Stomach smooth muscle (tissue), 2 donors: ENCODE results near the gene FARP2.
"Not testable (repeated sequence)": the region's sequence is repeated elsewhere in the genome, so short reads cannot be mapped to it uniquely, and the experiment has no call there.

Experiments
- H3K27ac ChIP-seq: one replicate; pipeline ENCODE4 v1.7.0; 2013; ENCODE audit warnings: mild to moderate bottlenecking, low read length, inconsistent platforms
- H3K27me3 ChIP-seq, 2 donors: one replicate each; pipeline ENCODE4 v1.7.0; 2013; ENCODE audit warnings: low read length in 2 of 2; ENCODE audit not compliant: insufficient read depth in 2 of 2, control insufficient read depth in 1 of 2
- H3K36me3 ChIP-seq, 2 donors: one replicate each; pipeline ENCODE4 v1.7.0; 2013; ENCODE audit warnings: low read length in 2 of 2; ENCODE audit not compliant: control insufficient read depth in 2 of 2, insufficient read depth in 2 of 2
- H3K4me1 ChIP-seq: one replicate; pipeline ENCODE4 v1.7.0; 2013; ENCODE audit warnings: low read length; ENCODE audit not compliant: control insufficient read depth, insufficient read depth
- H3K4me3 ChIP-seq, 2 donors: one replicate each; pipeline ENCODE4 v1.7.0; 2013; ENCODE audit warnings: low read length in 2 of 2
- H3K9ac ChIP-seq, 2 donors: one replicate each; pipeline ENCODE4 v1.7.0; 2013; ENCODE audit warnings: low read length in 2 of 2, mild to moderate bottlenecking in 1 of 2
- H3K9me3 ChIP-seq, 2 donors: one replicate each; pipeline ENCODE4 v1.7.0; 2013; ENCODE audit warnings: low read length in 2 of 2; ENCODE audit not compliant: control insufficient read depth in 2 of 2
- donor health status: healthy.
- donor health status: Pancreatic carcinoma.

Gene FARP2

GRCh38 chr2:241441492-241441891 is 85.4 kb downstream of the FARP2 start:
- H3K9ac ChIP-seq: no peak overlapping the region
- H3K27ac ChIP-seq: no peak overlapping the region
- no peak overlapping the region for H3K4me3 ChIP-seq
- H3K27me3 ChIP-seq: no peaks in the 10 kb centered on the region
- no peaks in the 10 kb centered on the region for H3K9me3 ChIP-seq
- no peaks in the 10 kb centered on the region for H3K4me1 ChIP-seq
- peaks cover 22 to 53% of the 10 kb centered on the region in 2 donors for H3K36me3 ChIP-seq

GRCh38 chr2:241443486-241444223 is 87.6 kb downstream of the FARP2 start:
- Histone ChIP-seq H3K9ac (no peak overlapping the region), H3K36me3 (peaks cover 24 to 44% of the 10 kb centered on the region in 2 donors), H3K27me3 (no peaks in the 10 kb centered on the region), H3K4me3 (no peak overlapping the region), H3K27ac (no peak overlapping the region), H3K9me3 (no peaks in the 10 kb centered on the region), H3K4me1 (no peaks in the 10 kb centered on the region)

DNA sequence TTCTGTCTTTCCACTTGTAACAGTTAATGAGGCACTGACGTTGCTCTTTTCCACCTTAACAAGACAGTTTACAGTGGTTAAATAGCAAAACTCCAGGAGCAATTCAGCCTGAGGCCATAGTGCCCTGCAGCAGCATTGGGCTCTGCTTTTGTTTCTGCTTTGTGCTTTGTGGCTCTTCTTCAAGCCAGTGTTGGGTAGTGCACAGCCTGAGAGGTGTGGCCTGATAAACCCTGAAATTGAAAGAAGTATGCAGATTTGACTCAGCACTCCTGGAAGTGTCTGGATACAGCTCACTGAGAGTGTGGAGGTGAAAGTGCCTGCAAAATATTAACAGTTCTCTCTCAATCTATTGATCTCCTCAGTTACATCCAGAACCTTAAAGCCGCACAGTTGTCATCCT is 89.3 kb downstream of the FARP2 start:
- Histone ChIP-seq H3K4me1 (no peaks in the 10 kb centered on the region), H3K4me3 (no peak overlapping the region), H3K36me3 (peaks cover 22 to 43% of the 10 kb centered on the region in 2 donors), H3K9me3 (no peaks in the 10 kb centered on the region), H3K9ac (no peak overlapping the region), H3K27ac (no peak overlapping the region), H3K27me3 (no peaks in the 10 kb centered on the region)

DNA sequence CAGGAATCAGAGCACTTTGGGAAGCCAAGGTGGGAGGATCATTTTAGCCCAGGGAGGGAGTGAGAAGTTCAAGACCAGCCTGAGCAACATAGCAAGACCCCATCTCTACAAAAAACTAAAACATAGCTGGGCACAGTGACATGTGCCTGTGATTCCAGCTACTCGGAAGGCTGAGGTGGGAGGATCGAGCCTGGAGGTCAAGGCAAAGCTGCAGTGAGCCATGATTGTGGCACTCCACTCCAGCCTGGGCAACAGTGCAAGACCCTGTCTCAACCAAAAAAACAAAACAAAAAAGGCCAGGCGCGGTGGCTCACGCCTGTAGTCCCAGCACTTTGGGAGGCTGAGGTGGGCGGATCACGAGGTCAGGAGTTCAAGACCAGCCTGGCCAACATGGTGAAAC is 94.0 kb downstream of the FARP2 start:
- H3K27ac ChIP-seq, H3K9me3 ChIP-seq, H3K27me3 ChIP-seq, H3K9ac ChIP-seq, H3K4me3 ChIP-seq, H3K4me1 ChIP-seq: not testable (repeated sequence)
- peaks cover 7 to 13% of the 10 kb centered on the region in 2 donors for H3K36me3 ChIP-seq

DNA sequence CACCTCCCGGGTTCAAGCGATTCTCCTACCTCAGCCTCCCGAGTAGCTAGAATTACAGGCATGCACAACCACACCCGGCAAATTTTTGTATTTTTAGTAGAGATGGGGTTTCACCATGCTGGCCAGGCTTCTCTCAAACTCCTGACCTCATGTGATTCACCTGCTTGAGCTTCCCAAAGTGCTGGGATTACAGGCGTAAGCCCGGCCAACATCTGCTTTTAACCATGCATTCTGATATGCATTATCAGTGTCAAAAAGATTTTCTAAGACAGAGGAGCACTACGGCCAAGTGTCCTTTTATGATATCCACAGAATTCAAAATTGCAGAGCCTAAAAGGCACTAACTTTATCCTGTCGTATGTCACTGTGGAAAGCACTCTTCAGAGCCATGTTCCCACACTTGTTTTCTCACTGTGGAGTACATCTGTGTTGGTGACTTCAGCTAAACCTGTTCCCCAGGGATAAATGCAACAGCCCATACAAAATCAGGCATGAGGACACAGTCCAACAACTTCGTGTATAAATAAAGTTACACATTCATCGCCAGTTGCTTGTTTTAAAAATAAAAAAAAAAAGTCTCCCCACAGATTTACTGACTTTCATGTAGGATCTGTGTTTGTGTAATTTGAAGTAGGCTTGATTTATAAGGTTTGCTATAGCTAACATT is 95.9 kb downstream of the FARP2 start:
- no peaks in the 10 kb centered on the region for H3K27me3 ChIP-seq
- H3K9me3 ChIP-seq: no peaks in the 10 kb centered on the region
- no peak overlapping the region for H3K9ac ChIP-seq
- no peak overlapping the region for H3K27ac ChIP-seq
- H3K4me3 ChIP-seq: no peak overlapping the region
- no peaks in the 10 kb centered on the region for H3K4me1 ChIP-seq
- H3K36me3 ChIP-seq: peaks cover 4 to 5% of the 10 kb centered on the region in 2 donors

GRCh38 chr2:241453919-241454318 is 97.8 kb downstream of the FARP2 start:
- H3K27me3 ChIP-seq, H3K4me3 ChIP-seq, H3K9me3 ChIP-seq, H3K4me1 ChIP-seq, H3K9ac ChIP-seq, H3K27ac ChIP-seq, H3K36me3 ChIP-seq: not testable (repeated sequence)

- no peaks in the 10 kb centered on the region for H3K9me3 ChIP-seq
- H3K4me1 ChIP-seq: no peaks in the 10 kb centered on the region
These were observed 98.9 kb downstream of the FARP2 start for GRCh38 chr2:241454837-241455485.

DNA sequence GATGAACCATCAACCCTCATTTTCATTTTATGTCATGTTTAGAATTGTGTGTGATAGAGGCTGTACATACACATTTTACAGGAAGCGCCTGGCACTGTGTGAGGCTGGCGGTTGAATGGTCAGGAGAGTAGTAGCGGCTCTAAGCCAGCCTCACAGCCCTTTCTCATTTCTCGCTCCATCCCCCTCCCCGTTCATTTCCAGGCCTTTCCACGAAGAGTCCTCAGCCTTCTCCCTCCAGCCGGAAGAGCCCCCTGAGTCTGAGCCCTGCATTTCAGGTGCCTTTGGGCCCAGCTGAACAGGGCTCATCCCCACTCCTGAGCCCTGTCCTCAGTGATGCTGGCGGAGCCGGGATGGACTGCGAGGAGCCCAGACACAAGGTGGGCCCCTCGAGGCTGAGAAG is 100.5 kb downstream of the FARP2 start:
- no peak overlapping the region for H3K27ac ChIP-seq
- no peaks in the 10 kb centered on the region for H3K27me3 ChIP-seq
- H3K4me1 ChIP-seq: no peaks in the 10 kb centered on the region

More at GRCh38 chr2:241454837-241455485, 98.9 kb downstream of the FARP2 start:
- no peak overlapping the region for H3K9ac ChIP-seq
- no peaks in the 10 kb centered on the region for H3K27me3 ChIP-seq
- no peak overlapping the region for H3K27ac ChIP-seq
- H3K4me3 ChIP-seq: no peak overlapping the region
- no peaks in the 10 kb centered on the region for H3K36me3 ChIP-seq

DNA sequence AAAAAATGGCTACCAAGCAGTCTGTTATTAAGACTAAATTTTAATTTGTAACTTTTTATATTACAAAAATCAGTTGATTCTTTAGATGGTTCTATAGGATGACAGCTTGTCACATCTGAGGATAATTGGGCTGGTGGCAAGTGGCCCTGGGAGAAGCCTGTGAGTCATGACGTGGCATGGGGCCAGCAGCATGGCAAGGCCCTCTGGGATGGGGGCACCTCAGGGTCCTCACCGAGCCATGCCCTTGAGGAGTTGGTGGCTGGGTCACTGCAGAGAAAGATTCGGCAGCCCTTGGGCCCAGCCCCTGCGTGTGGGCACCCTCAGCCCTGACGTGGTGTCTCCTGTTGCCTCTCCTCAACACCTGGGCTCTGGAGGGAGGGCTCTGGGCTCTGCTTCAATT is 102.6 kb downstream of the FARP2 start:
- Histone ChIP-seq H3K4me1 (no peaks in the 10 kb centered on the region), H3K9me3 (no peaks in the 10 kb centered on the region), H3K36me3 (peaks cover 0 to 5% of the 10 kb centered on the region in 2 donors), H3K27me3 (no peaks in the 10 kb centered on the region), H3K4me3 (no peak overlapping the region), H3K27ac (no peak overlapping the region), H3K9ac (no peak overlapping the region)

More for the DNA sequence above, 100.5 kb downstream of the FARP2 start:
- no peak overlapping the region for H3K4me3 ChIP-seq
- H3K9ac ChIP-seq: no peak overlapping the region
- H3K36me3 ChIP-seq: no peaks in the 10 kb centered on the region
- no peaks in the 10 kb centered on the region for H3K9me3 ChIP-seq

GRCh38 chr2:241459520-241459919 is 103.4 kb downstream of the FARP2 start:
- peaks cover 0 to 7% of the 10 kb centered on the region in 2 donors for H3K36me3 ChIP-seq
- H3K4me3 ChIP-seq: no peak overlapping the region
- H3K9me3 ChIP-seq: no peaks in the 10 kb centered on the region
- no peaks in the 10 kb centered on the region for H3K4me1 ChIP-seq
- no peaks in the 10 kb centered on the region for H3K27me3 ChIP-seq
- H3K27ac ChIP-seq: no peak overlapping the region
- H3K9ac ChIP-seq: no peak overlapping the region

GRCh38 chr2:241460631-241461030 is 104.5 kb downstream of the FARP2 start:
- Histone ChIP-seq H3K27ac (no peak overlapping the region), H3K27me3 (no peaks in the 10 kb centered on the region), H3K36me3 (peaks cover 0 to 7% of the 10 kb centered on the region in 2 donors), H3K4me1 (no peaks in the 10 kb centered on the region), H3K9me3 (no peaks in the 10 kb centered on the region), H3K4me3 (no peak overlapping the region), H3K9ac (no peak overlapping the region)
